ENCODE results near the gene NR6A1.

Gene NR6A1

GRCh38 chr9:124479947-124480620 lies 291.0 kb downstream of the NR6A1 start:
- no peak for DNase-seq

GRCh38 chr9:124479371-124479770 lies 291.7 kb downstream of the NR6A1 start:
- no peak for DNase-seq

- DNase-seq = no peak
These were observed 292.8 kb downstream of the NR6A1 start for GRCh38 chr9:124478354-124478753.

- DNase-seq = no peak
These were observed 293.3 kb downstream of the NR6A1 start for GRCh38 chr9:124477648-124478285.

GRCh38 chr9:124477211-124477647 lies 293.9 kb downstream of the NR6A1 start:
- DNase-seq = no peak

- DNase-seq = no peak
These were observed 295.0 kb downstream of the NR6A1 start for GRCh38 chr9:124475868-124476690.

- DNase-seq = no peak
These were observed 295.8 kb downstream of the NR6A1 start for GRCh38 chr9:124475158-124475867.

- DNase-seq = no peak
These were observed 297.0 kb downstream of the NR6A1 start for GRCh38 chr9:124474151-124474550.

GRCh38 chr9:124473310-124473709 lies 297.8 kb downstream of the NR6A1 start:
- no peak for DNase-seq

- DNase-seq = no peak
These were observed 298.3 kb downstream of the NR6A1 start for GRCh38 chr9:124472770-124473169.

- no peak for DNase-seq
These were observed 299.4 kb downstream of the NR6A1 start for GRCh38 chr9:124471761-124472160.

GRCh38 chr9:124470726-124471125 lies 300.4 kb downstream of the NR6A1 start:
- DNase-seq = no peak

GRCh38 chr9:124470306-124470705 lies 300.8 kb downstream of the NR6A1 start:
- DNase-seq = no peak

GRCh38 chr9:124469011-124469832 lies 301.9 kb downstream of the NR6A1 start:
- DNase-seq = no peak

GRCh38 chr9:124468061-124468740 lies 302.9 kb downstream of the NR6A1 start:
- no peak for DNase-seq

GRCh38 chr9:124467410-124468060 lies 303.6 kb downstream of the NR6A1 start:
- no peak for DNase-seq

Data from CD4-positive, alpha-beta T cell treated with Interleukin-12 subunit alpha and Interleukin-12 subunit beta, for 1 hour (primary cell).